Cardiac fibroblast (primary cell): ENCODE results near the gene SORBS2.

ENCODE experiments used
- DNase-seq, 2 donors: peaks; one replicate each; pipeline versions ENCODE4 v3.0.0 to v3.0.0-alpha.2; 2010; ENCODE audit warnings: low read depth in 2 of 2
- H3K4me3 ChIP-seq, 2 donors: replicated peaks in 1 of 2; 1 replicate in 1 of 2; 2 replicates in 1 of 2; pipeline ENCODE4 v1.5.1; 2011; ENCODE audit warnings: low read depth in 2 of 2, low read length in 2 of 2, mild to moderate bottlenecking in 2 of 2, moderate library complexity in 1 of 2
- TF ChIP-seq, protein P1 (sequence below): IDR thresholded peaks from one replicate; pipeline ENCODE4 v1.5.1; 2011; ENCODE audit warnings: low read depth, mild to moderate bottlenecking, low read length, inconsistent platforms

SORBS2 gene

DNA sequence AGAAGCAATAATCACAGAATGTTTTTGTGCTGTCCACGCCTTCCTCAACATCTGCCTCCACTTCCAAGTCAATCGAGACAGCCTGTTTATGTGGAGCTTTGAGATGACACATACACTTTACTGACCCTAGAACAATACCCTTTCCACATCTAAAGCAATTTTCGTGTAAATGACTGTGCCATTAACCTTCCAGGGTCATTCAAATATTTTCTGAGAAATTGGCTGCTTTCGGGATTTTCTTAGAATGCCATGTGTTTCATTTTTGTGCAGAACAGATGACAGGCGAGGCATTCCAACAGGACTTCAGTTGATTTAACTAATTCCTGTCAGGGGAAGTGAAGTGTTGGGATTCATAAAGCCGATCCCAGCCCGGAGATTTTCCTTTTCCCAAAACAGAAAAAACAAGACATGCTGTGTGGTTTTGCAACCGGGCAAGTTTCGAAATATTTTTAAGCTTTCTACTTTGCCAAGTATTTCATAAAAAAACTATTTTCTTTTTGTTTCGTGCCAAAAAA lies 73.9 kb downstream of the SORBS2 start:
- TF ChIP-seq, protein P1, sequence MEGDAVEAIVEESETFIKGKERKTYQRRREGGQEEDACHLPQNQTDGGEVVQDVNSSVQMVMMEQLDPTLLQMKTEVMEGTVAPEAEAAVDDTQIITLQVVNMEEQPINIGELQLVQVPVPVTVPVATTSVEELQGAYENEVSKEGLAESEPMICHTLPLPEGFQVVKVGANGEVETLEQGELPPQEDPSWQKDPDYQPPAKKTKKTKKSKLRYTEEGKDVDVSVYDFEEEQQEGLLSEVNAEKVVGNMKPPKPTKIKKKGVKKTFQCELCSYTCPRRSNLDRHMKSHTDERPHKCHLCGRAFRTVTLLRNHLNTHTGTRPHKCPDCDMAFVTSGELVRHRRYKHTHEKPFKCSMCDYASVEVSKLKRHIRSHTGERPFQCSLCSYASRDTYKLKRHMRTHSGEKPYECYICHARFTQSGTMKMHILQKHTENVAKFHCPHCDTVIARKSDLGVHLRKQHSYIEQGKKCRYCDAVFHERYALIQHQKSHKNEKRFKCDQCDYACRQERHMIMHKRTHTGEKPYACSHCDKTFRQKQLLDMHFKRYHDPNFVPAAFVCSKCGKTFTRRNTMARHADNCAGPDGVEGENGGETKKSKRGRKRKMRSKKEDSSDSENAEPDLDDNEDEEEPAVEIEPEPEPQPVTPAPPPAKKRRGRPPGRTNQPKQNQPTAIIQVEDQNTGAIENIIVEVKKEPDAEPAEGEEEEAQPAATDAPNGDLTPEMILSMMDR: no peak
- DNase-seq: peak; percentile 92 to 97

DNA sequence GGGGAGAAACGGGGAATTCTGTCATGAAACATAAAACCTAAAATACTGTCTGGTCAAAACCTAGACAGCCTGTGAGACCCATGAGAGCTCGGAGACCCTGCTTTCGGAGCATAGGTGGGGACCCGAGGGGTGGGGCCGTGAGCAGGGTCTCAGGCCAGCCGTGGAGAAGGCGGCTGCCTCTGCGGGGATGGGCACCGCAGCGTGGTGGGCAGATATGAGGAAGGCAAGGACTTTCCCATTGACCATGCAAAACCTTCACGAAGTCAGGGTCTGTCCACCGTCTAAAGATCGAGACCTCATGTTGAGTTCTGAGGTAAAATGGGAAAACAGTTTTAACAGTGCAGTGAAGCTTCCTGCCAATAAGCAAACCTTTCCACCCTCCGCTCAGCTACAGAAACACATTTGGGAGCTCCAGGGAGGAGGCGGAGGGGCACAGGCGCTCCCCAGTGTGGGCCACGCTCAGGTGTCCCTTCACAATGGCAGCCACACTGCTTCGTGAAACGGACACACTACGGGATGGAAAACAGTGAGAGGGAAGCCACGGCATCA lies 74.4 kb downstream of the SORBS2 start:
- no peak for DNase-seq
- H3K4me3 ChIP-seq: peak overlapping the region in 1 of 2 donors; percentile 29
- TF ChIP-seq, protein P1: no peak

More for the DNA sequence above, 73.9 kb downstream of the SORBS2 start:
- peak overlapping the region in 1 of 2 donors; percentile 29 for H3K4me3 ChIP-seq

DNA sequence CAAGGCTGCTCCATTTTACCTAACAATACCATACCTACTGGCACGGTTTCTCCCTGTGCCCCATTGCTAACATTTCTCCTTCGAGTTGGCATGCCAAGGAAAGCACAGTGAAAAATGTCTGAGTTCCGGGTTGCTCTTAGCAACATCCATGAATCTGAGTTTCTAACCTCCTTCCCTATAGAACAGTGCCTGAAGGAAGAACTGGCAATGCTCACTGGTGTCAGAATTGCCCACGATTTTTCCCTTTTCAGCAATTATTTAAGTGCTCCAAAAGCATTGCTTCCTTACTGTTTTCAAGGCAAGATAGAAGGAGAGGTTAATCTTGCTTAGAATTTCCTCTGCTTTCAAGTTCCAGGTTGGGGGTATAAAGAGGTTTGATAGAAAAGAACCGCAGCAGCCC lies 75.1 kb downstream of the SORBS2 start:
- H3K4me3 ChIP-seq: no peak overlapping the region
- TF ChIP-seq, protein P1: no peak

DNA sequence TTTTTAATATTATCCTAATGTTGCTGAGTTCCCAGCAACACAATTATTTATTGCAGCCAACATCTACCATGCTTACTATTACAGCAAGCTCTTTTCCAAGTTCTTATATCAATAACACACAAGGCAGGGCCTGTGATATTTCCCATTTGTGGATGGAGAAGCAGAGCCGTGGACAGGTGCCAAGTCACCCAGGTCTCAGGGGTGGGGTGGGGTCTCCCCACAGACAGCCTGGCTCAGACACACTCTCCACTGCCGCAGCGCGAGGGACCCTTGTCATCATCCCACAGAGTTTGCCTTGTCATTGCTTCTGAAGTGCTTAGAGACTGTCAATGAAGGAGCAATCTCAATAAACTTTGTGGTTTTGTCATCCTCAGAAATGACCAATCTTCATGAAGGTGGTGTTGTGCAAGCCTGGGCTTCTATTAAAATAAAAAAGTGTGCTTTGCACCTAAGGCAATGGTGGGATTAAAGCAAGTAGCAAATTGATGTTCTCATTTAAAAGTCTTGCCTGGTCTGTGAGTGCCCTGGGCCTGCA lies 76.1 kb downstream of the SORBS2 start:
- TF ChIP-seq, protein P1: no peak
- DNase-seq: no peak
- no peak overlapping the region for H3K4me3 ChIP-seq

More for the DNA sequence above, 75.1 kb downstream of the SORBS2 start:
- DNase-seq: no peak

- TF ChIP-seq, protein P1: no peak
- DNase-seq: no peak
- H3K4me3 ChIP-seq: no peak overlapping the region
Observed at GRCh38 chr4:185734930-185735329, 77.1 kb downstream of the SORBS2 start.

- H3K4me3 ChIP-seq: no peak overlapping the region
- DNase-seq: peak in 1 of 2 donors; percentile 34
- TF ChIP-seq, protein P1: no peak
Observed at GRCh38 chr4:185734214-185734613, 77.8 kb downstream of the SORBS2 start.
